Astrocyte of the hippocampus (primary cell): ENCODE measurements around the gene LCN12.
A peak's percentile ranks its signal among the peaks of the same experiment; 100 is the strongest.
"Not testable (repeated sequence)": the region's sequence is repeated elsewhere in the genome, so short reads cannot be mapped to it uniquely, and the experiment has no call there.

ENCODE experiments used
- DNase-seq: peaks from one replicate; pipeline ENCODE4 v3.0.0; 2011; ENCODE audit warnings: low read depth, low spot score

LCN12 gene

GRCh38 chr9:136990242-136990911 lies 38.3 kb downstream of the LCN12 start:
- DNase-seq: no peak

GRCh38 chr9:136991993-136992818 lies 40.1 kb downstream of the LCN12 start, which contains the start of gene PAXX:
Gene PAXX (plus strand): TSS chr9:136992422. CDS start chr9:136992444, 22 bp downstream.
- DNase-seq: peak; percentile 94

GRCh38 chr9:136992819-136993369 lies 40.8 kb downstream of the LCN12 start:
- no peak for DNase-seq

GRCh38 chr9:136994180-136994887 lies 42.3 kb downstream of the LCN12 start:
- DNase-seq: no peak

- DNase-seq: peak; percentile 34
These were observed 42.8 kb downstream of the LCN12 start for GRCh38 chr9:136994888-136995230.

GRCh38 chr9:136995362-136995761 lies 43.3 kb downstream of the LCN12 start:
- peak; percentile 36 for DNase-seq

GRCh38 chr9:136995772-136996311 lies 43.8 kb downstream of the LCN12 start:
- peak; percentile 72 for DNase-seq

- DNase-seq: peak; percentile 55
These were observed 44.6 kb downstream of the LCN12 start, which contains the start of gene CLIC3 for GRCh38 chr9:136996361-136997292. Gene CLIC3 (minus strand): TSS chr9:136996568. CDS start chr9:136996543, 25 bp downstream.

GRCh38 chr9:136997371-136997770 lies 45.3 kb downstream of the LCN12 start:
- no peak for DNase-seq

- peak; percentile 43 for DNase-seq
These were observed 45.8 kb downstream of the LCN12 start for GRCh38 chr9:136997830-136998234.

GRCh38 chr9:137000177-137000930 lies 48.3 kb downstream of the LCN12 start:
- DNase-seq: no peak

GRCh38 chr9:137001857-137002645 lies 50.0 kb downstream of the LCN12 start:
- no peak for DNase-seq

GRCh38 chr9:137002646-137003041 lies 50.6 kb downstream of the LCN12 start:
- DNase-seq: no peak

GRCh38 chr9:137004285-137004684 lies 52.2 kb downstream of the LCN12 start:
- DNase-seq: not testable (repeated sequence)
